Endothelial cell of umbilical vein (primary cell): Measurements from ENCODE around the gene FOXK1. TPM values are rescaled to one million over a fixed set of nuclear protein-coding genes. Genes with fewer than 3 reads are reported as not detected.

Experiments used
- BruUV-seq: library from RNA; stranded (reverse); fragments of 400-500 nt; replicated peaks from 2 replicates; lab custom pipeline; 2021; lab: Mats Ljungman, UMichigan
- CTCF ChIA-PET: fragments of 300-600, 350-600 bp; sonication (Branson Sonifier 250); formaldehyde crosslinking; loops from one replicate; lab custom pipeline; 2021; ENCODE audit warnings: antibody characterized with exemption, inconsistent platforms; lab: Charles Lee
- POLR2A ChIA-PET: fragments of 300-600, 350-600 bp; sonication (Branson Sonifier 250); formaldehyde crosslinking; loops from one replicate; lab custom pipeline; 2021; ENCODE audit warnings: antibody characterized with exemption, inconsistent platforms; lab: Charles Lee
- DNase-seq: peaks from one replicate; pipeline ENCODE4 v3.0.0-alpha.2; 2011; ENCODE audit warnings: low read depth, low spot score
- FAIRE-seq: peaks from 2 replicates; lab custom pipeline; 2011; peaks lifted over from hg19 to GRCh38; lab: Jason Lieb, UNC
- H2AFZ ChIP-seq: 2 replicates; pipeline ENCODE4 v1.6.0; 2012; ENCODE audit warnings: low read depth, low read length, control low read depth, inconsistent platforms
- H3K27ac ChIP-seq: 2 replicates; pipeline ENCODE4 v1.5.1; 2011; ENCODE audit warnings: low read depth, mild to moderate bottlenecking, control low read depth, low read length, moderate library complexity; ENCODE audit not compliant: insufficient read depth
- H3K27me3 ChIP-seq, 2 experiments: 2 replicates each; pipeline versions ENCODE4 v1.6.0 to v1.6.1; 2011; ENCODE audit warnings: low read length in 2 of 2, mixed read lengths in 1 of 2; ENCODE audit not compliant: control insufficient read depth in 2 of 2, insufficient read depth in 2 of 2
- H3K36me3 ChIP-seq, 2 experiments: 2 replicates in 1 of 2; 3 replicates in 1 of 2; pipeline ENCODE4 v1.5.1; 2011; ENCODE audit warnings: low read length in 2 of 2, mild to moderate bottlenecking in 1 of 2, moderate library complexity in 1 of 2; ENCODE audit not compliant: control insufficient read depth in 2 of 2, insufficient read depth in 2 of 2; ENCODE audit errors: extremely low read depth in 1 of 2
- H3K4me1 ChIP-seq: 3 replicates; pipeline ENCODE4 v1.5.1; 2011; ENCODE audit warnings: mild to moderate bottlenecking, low read length; ENCODE audit not compliant: control insufficient read depth, insufficient read depth; ENCODE audit errors: extremely low read depth
- H3K4me2 ChIP-seq: 2 replicates; pipeline ENCODE4 v1.6.1; 2011; ENCODE audit warnings: low read length, control low read depth, mixed read lengths; ENCODE audit not compliant: insufficient read depth
- H3K4me3 ChIP-seq, 3 experiments: fragments of 200-600 bp in 1 of 3; sonication (generic), shearing (Covaris generic) in 1 of 3; replicated peaks in 1 of 3; 2 replicates each; pipeline ENCODE4 v1.5.1; 2011 to 2016; ENCODE audit warnings: control low read depth in 3 of 3, low read length in 3 of 3, mild to moderate bottlenecking in 2 of 3, inconsistent platforms in 1 of 3, low read depth in 1 of 3, moderate library complexity in 1 of 3; ENCODE audit not compliant: insufficient read depth in 1 of 3
- H3K79me2 ChIP-seq: 2 replicates; pipeline ENCODE4 v1.6.0; 2012; ENCODE audit warnings: low read length, inconsistent platforms; ENCODE audit not compliant: control insufficient read depth, insufficient read depth
- H3K9ac ChIP-seq: replicated peaks from 2 replicates; pipeline ENCODE3; 2011; ENCODE audit warnings: low read length, control low read depth; ENCODE audit not compliant: insufficient read depth; ENCODE audit errors: extremely low read depth
- H3K9me1 ChIP-seq: replicated peaks from 3 replicates; pipeline ENCODE4 v1.6.0; 2011; ENCODE audit warnings: mild to moderate bottlenecking, low read length; ENCODE audit not compliant: control insufficient read depth, insufficient read depth; ENCODE audit errors: extremely low read depth
- H3K9me3 ChIP-seq: replicated peaks from 2 replicates; pipeline ENCODE4 v1.5.1; 2012; ENCODE audit warnings: low read length, inconsistent platforms; ENCODE audit not compliant: control insufficient read depth, insufficient read depth
- H4K20me1 ChIP-seq: replicated peaks from 2 replicates; pipeline ENCODE3; 2011; ENCODE audit warnings: mild to moderate bottlenecking, low read length; ENCODE audit not compliant: control insufficient read depth, insufficient read depth; ENCODE audit errors: extremely low read depth
- CTCF ChIP-seq, 2 donors: IDR thresholded peaks; 1 replicate in 1 of 2; 2 replicates in 1 of 2; pipeline ENCODE4 v1.5.1; 2011; ENCODE audit warnings: low read length in 2 of 2, mild to moderate bottlenecking in 2 of 2, moderate library complexity in 2 of 2, control low read depth in 1 of 2, inconsistent platforms in 1 of 2, low read depth in 1 of 2; ENCODE audit not compliant: insufficient read depth in 1 of 2; ENCODE audit errors: extremely low read depth in 1 of 2
- FOS ChIP-seq: IDR thresholded peaks from 2 replicates; pipeline ENCODE4 v1.6.1; 2011; ENCODE audit warnings: mild to moderate bottlenecking, low read length, moderate library complexity, borderline replicate concordance; ENCODE audit not compliant: insufficient read depth
- GATA2 ChIP-seq: IDR thresholded peaks from 2 replicates; pipeline ENCODE4 v1.7.0; 2011; ENCODE audit warnings: low read depth, mild to moderate bottlenecking, moderate library complexity, mixed read lengths, low read length; ENCODE audit not compliant: insufficient read length, insufficient read depth
- JUN ChIP-seq: IDR thresholded peaks from 2 replicates; pipeline ENCODE4 v1.6.1; 2011; ENCODE audit warnings: borderline replicate concordance, low read depth; ENCODE audit not compliant: insufficient read length, insufficient read depth
- MYC ChIP-seq: IDR thresholded peaks from one replicate; pipeline ENCODE4 v1.6.1; 2011; ENCODE audit warnings: mild to moderate bottlenecking, low read depth, low read length
- POLR2A ChIP-seq: IDR thresholded peaks from 2 replicates; pipeline ENCODE4 v1.6.1; 2012; ENCODE audit warnings: low read depth, mild to moderate bottlenecking, control low read depth, low read length
- POLR2AphosphoS5 ChIP-seq: IDR thresholded peaks from 2 replicates; pipeline ENCODE4 v1.6.1; 2012; ENCODE audit warnings: low read depth, mild to moderate bottlenecking, control low read depth, low read length, moderate library complexity; ENCODE audit not compliant: insufficient read depth
- dilution Hi-C: fragments of 300-500 bp; cut with MboI; formaldehyde crosslinking; loops from one replicate; pipeline ENCODE4 v1.15.0; 2019; ENCODE audit warnings: low sequenced_read_pairs; ENCODE audit not compliant: extremely low pct_ligation_motif_present
- intact Hi-C: fragments of 100-400 bp; cut with micrococcal nuclease; formaldehyde crosslinking; loops from one replicate; pipeline ENCODE4 v1.10.0; 2022
- polyA plus RNA-seq, 4 experiments: library from polyadenylated mRNA; depleted of rRNA in 3 of 4; stranded (reverse) in 3 of 4; unstranded in 1 of 4; fragments of >200 nt; gene quantifications; 2 replicates each; pipeline versions ENCODE4 v1.2.1 to v1.2.3, GENCODE V29; 2011 to 2012; ENCODE audit warnings: missing spikeins in 1 of 4
- total RNA-seq: library from RNA; stranded (reverse); gene quantifications from 2 replicates; pipeline ENCODE4 v1.2.3, GENCODE V29; 2021

FOXK1 gene
- total and polyA plus RNA-seq, 2 donors (not counting 3 experiments of a cell fraction or from before 2014, with no cell fraction given): 8.0 to 52.1 TPM

GRCh38 chr7:4769761-4770160, 87.7 kb downstream of the FOXK1 start:
- ChIA-PET POLR2A (no interaction called here), CTCF (interaction anchor here (1.0 kb wide), 1 partner anchor 157 kb away, joined by 3 read pairs; no protein-coding TSS in a partner anchor)
- H3K4me1 ChIP-seq: peaks cover 13% of the 10 kb centered on the region
- H3K27me3 ChIP-seq: no peaks in the 10 kb centered on the region
- no peak overlapping the region for H3K4me3 ChIP-seq
- H2AFZ ChIP-seq: no peak overlapping the region
- H3K27ac ChIP-seq: no peak overlapping the region
- intact Hi-C loops (no loop called here), dilution Hi-C loops (no loop called here)
- no peaks in the 10 kb centered on the region for H3K79me2 ChIP-seq
- BruUV-seq: TSS peak; percentile 4
- H3K36me3 ChIP-seq: peaks cover 5 to 7% of the 10 kb centered on the region in 2 experiments
- H3K9me1 ChIP-seq: no peaks in the 10 kb centered on the region
- TF ChIP-seq MYC (no peak), CTCF (IDR thresholded peaks at IDR 0.05; ENCODE audit: extremely low read depth in 1 of 2, insufficient read depth in 1 of 2, low read depth in 1 of 2, low read length in 2 of 2) (no peak), POLR2A (no peak), POLR2AphosphoS5 (no peak), JUN (no peak), FOS (no peak), GATA2 (no peak)
- peak; percentile 73 for FAIRE-seq
- no peak overlapping the region for H3K9ac ChIP-seq
- H3K9me3 ChIP-seq: no peaks in the 10 kb centered on the region
- H3K4me2 ChIP-seq: no peak overlapping the region
- H4K20me1 ChIP-seq: no peaks in the 10 kb centered on the region
- DNase-seq: peak; percentile 60
